Stimulated activated CD8-positive, alpha-beta memory T cell treated with anti-CD3 and anti-CD28 coated beads, Interleukin-12 subunit alpha, Interleukin-12 subunit beta, amount 100 ng/mL, for 24 hours (primary cell): ENCODE results near the gene HERPUD1.
"Not testable (repeated sequence)": the region's sequence is repeated elsewhere in the genome, so short reads cannot be mapped to it uniquely, and the experiment has no call there.

Experiments used
- DNase-seq: peaks from one replicate; pipeline ENCODE4 v3.0.0-alpha.2; 2020; ENCODE audit errors: extremely low read depth

HERPUD1 gene

GRCh38 chr16:56956756-56957155 lies 24.8 kb downstream of the HERPUD1 start:
- no peak for DNase-seq

GRCh38 chr16:56960681-56961281 lies 28.8 kb downstream of the HERPUD1 start:
- no peak for DNase-seq

DNA sequence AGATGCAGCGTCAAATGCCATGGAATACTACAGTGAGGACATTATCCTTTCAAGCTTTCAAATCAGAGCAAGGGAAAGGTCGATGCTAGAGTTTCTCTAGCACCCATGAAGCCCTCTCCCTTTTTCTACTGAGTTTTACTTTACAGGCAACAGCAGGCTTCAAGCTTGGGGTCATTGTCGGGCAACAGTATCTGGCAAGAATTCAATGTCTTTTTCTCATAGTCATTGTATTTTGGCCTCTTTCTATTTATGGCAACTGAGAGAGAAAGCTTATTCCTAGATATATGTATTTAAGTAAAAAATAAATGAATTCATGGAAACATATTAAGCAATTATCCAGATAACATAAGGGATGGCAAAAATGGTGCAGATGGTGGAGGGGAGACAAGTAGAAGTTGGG lies 29.4 kb downstream of the HERPUD1 start:
- DNase-seq: no peak

GRCh38 chr16:56961851-56962281 lies 29.9 kb downstream of the HERPUD1 start, which contains the start of gene CETP:
Gene CETP, plus strand, starts transcription at chr16:56961950. Its CDS starts 30 bp downstream, at chr16:56961980.
- DNase-seq: no peak

GRCh38 chr16:56964243-56965148 lies 32.6 kb downstream of the HERPUD1 start:
- peak; percentile 87 for DNase-seq

- no peak for DNase-seq
These were observed 33.5 kb downstream of the HERPUD1 start for GRCh38 chr16:56965149-56966092.

GRCh38 chr16:56966093-56966475 lies 34.1 kb downstream of the HERPUD1 start:
- no peak for DNase-seq

DNA sequence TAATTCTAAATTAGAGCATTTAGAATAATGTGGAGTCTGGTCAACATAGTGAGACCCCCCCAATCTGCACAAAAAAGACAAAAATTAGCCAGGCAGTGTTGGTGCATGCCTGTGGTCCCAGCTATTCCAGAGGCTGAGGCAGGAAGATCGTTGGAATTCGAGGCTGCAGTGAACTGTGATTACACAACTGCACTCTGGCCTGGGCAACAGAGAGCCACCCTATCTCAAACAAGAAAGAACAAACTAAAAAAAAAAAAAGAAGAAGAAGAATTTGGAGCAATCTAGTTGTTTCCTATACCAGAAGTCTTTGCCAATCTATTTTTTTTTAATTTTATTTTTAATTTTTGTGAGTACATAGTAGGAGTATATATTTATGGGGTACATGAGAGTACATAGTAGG lies 35.8 kb downstream of the HERPUD1 start:
- DNase-seq: no peak

DNA sequence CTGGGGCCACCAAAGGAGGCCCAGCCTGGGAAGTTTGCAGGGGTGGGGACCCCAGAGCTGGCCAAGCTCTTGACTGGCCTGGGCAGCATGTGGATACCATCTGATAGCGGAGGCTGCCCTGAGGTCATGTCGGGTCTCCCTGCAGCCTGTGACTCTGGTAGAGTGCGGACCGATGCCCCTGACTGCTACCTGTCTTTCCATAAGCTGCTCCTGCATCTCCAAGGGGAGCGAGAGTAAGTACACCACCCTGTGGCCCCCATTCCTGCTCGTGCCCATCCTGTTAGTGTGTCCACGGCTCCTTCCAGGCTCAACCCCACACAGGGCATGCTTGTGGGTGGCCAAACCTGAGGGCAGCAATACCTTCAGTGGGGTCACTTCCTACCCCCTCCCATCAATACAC lies 37.8 kb downstream of the HERPUD1 start:
- no peak for DNase-seq

- no peak for DNase-seq
These were observed 39.2 kb downstream of the HERPUD1 start for GRCh38 chr16:56970934-56971767.

DNA sequence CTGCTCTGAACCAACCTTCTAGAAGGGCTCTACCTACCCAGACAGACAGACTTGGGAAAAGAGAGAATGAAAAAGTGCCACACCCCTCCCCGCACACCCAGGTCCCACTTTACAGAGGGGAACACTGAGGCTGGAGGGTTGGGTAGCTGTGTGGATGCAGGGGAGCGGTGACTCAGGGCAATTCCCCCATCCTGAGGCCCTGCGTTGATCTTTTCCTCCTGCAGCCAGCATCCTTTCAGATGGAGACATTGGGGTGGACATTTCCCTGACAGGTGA lies 39.8 kb downstream of the HERPUD1 start:
- DNase-seq: no peak

DNA sequence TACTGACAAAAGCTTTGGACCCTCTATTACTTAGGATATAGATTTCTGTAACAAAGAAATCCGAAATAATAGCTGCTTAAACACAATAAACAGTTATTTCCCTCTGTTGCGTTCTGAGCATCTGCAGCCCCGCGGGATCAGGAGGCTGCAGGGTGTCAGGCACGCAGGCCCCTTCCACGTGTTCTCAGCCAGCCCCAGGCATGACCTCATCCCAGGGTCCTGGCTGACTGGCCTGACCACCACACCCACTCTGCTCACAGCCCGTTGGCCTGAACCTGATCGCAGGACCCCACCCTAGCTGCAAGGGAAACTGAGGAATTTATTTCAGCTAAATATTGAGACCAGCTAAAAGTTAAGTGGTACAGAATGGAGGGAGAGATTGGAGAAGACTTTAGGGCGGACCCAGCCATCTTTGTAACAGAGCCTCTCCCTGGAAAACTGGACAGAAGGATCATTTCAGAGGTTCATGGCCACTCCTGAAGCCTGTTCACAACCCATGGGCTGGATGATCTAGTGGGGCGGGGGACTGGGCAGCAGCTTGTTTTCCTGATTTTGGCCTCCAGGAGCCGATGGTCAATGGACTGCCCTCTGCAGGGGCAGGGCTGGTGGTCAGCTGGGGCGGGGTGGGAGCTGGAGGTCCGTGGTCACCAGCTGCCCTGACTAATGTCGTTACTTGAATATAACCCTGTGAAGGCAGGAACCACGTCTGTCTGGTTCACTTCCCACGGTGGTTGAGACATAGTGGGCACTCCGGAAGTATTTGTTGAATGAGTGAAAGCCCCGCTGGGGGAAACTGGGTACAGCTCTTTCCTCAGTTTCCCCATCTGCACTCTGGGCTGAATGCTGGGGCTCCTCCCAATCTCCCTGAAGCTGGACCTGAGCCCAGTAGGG lies 40.7 kb downstream of the HERPUD1 start:
- no peak for DNase-seq

- no peak for DNase-seq
These were observed 41.4 kb downstream of the HERPUD1 start for GRCh38 chr16:56973294-56973689.

DNA sequence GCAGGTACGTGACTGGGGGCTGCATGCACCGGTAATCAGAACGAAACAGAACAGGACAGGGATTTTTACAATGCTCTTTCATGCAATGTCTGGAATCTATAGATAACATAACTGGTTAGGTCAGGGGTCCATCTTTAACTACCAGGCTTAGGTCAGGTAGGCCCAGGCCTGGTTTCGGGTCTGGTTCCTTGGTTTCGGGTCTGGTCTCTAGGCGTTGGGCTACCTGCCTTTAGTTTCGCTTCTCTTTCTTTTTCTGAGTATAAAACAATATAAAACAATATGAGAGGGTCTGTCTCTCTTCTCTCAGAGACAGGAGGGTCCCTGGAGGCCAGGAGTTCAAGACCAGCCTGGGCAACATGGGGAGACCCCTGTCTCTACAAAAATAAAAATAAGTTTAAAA lies 42.0 kb downstream of the HERPUD1 start:
- DNase-seq: not testable (repeated sequence)

GRCh38 chr16:56974549-56975300 lies 42.8 kb downstream of the HERPUD1 start:
- DNase-seq: no peak

DNA sequence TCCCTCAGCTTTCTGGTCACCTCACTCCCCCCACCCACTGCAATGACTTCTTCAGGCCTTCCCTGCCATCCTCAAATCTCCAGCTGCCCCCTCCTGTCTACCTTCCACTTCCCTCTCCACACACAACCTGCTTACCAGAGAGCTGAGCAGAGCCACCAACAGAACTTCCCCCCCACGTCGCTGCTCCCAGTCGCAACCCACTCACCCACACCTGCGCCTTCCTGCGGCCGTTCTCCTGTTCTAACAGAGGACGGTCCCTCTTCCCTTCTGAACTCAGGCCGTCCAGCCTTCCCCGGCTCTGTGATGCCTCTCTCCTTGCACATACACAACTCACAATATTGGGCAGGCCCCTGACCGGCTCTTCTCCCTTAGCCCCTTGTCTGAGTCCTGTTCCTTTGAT lies 43.8 kb downstream of the HERPUD1 start:
- no peak for DNase-seq

- DNase-seq: no peak
These were observed 45.3 kb downstream of the HERPUD1 start for GRCh38 chr16:56977216-56977615.

DNA sequence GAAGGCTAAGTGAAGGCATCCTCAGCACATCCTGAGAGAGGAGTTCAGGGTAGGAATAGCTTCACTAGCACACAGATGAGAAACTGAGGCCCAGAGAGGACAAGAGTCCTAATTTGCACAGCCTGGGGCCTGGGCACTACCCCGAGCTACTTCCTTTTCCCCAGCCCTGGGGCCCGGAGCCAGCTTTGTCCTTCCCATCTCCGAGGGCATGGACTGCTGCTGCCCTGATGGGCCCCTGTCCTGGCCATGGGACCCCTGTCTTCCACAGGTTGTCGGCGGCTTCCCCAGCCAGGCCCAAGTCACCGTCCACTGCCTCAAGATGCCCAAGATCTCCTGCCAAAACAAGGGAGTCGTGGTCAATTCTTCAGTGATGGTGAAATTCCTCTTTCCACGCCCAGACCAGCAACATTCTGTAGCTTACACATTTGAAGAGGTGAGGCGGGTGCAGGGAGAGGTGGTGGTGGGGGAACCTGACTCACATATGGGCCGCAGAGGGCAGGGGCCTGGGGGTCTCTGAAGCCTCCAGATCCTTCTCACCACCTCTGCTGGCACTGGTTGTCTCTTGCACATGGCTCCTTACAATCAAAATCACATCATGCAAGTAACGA lies 46.0 kb downstream of the HERPUD1 start:
- no peak for DNase-seq

GRCh38 chr16:56980201-56980535 lies 48.2 kb downstream of the HERPUD1 start:
- no peak for DNase-seq
